ENCODE data around the gene TRIO.

TRIO gene

DNA sequence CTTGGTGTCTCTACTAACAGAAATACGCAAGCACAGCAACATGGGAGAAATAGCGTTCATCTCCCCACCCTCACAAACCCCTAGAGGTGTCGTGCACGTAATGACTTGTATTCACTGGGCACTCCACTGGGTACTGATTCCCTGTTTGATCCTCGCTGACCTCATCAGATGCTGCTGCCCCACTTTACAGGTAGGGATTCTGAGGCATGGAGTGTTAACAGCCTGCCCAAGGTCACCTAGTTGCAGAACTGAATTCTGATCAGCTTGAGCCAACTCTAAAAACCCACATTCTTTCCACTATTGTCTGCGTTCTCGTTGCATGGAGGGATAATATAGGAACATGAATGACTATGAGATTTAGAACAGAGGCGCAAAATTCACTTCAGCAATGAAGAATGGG, 96.3 kb downstream of the TRIO start:
- Mint-ChIP-seq H3K4me1 (peaks cover 28% of the 10 kb centered on the region), H3K4me3 (no peak overlapping the region), H3K27ac (no peak overlapping the region), H3K9me3 (no peaks in the 10 kb centered on the region), H3K27me3 (no peaks in the 10 kb centered on the region), H3K36me3 (no peaks in the 10 kb centered on the region)
- DNase-seq (ENCODE audit: low spot score in 2 of 2), result no peak
- ATAC-seq (ENCODE audit: low read depth), result no peak

DNA sequence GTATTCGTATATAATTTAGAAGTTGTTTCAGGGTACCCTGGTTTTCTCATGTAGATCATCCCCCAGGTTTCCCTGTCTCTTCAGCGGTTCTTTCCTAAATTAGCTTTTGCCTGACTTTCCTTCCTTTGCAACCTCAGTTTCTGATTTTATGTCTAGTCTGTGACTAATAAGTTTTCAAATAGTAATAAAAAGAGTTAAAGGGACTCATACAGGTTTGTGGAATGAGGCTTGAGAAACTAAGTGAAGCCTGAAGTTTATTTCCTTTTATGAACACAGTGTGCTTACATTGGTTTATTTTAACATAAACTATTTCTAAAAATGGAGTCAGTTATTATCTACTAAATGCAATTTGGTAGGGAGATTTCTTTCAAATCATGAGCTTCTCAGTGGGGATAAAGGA, 96.8 kb downstream of the TRIO start:
- DNase-seq (ENCODE audit: low spot score in 2 of 2) (no peak), ATAC-seq (ENCODE audit: low read depth) (no peak)
- peaks cover 32% of the 10 kb centered on the region for H3K4me1 Mint-ChIP-seq
- no peaks in the 10 kb centered on the region for H3K27me3 Mint-ChIP-seq
- H3K4me3 Mint-ChIP-seq, result no peak overlapping the region
- H3K27ac Mint-ChIP-seq, result peak overlapping the region; percentile 12
- no peaks in the 10 kb centered on the region for H3K36me3 Mint-ChIP-seq
- no peaks in the 10 kb centered on the region for H3K9me3 Mint-ChIP-seq

DNA sequence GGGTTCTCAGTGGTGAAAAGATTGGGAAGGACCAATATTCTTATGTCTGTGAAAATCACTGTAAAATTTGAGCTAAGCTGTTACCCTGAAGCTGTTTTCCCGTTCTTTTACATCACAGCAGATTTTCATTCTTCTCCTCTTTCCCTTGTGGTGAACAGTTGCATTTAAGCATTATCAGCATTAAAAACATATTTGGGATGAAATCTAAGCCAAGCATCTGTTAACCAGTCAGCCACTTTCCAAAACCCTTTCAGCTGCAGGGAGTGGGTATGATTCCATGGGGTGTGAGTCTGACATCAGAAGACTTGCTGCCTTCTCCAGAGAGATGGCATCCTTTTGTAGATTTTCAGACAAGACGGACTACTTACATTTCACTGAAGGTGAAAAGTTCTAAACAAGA, 97.2 kb downstream of the TRIO start:
- Mint-ChIP-seq H3K36me3 (no peaks in the 10 kb centered on the region), H3K27me3 (no peaks in the 10 kb centered on the region), H3K27ac (peak overlapping the region; percentile 12), H3K4me1 (peaks cover 33% of the 10 kb centered on the region), H3K4me3 (no peak overlapping the region), H3K9me3 (no peaks in the 10 kb centered on the region)
- DNase-seq (ENCODE audit: low spot score in 2 of 2), result no peak
- no peak for ATAC-seq (ENCODE audit: low read depth)

DNA sequence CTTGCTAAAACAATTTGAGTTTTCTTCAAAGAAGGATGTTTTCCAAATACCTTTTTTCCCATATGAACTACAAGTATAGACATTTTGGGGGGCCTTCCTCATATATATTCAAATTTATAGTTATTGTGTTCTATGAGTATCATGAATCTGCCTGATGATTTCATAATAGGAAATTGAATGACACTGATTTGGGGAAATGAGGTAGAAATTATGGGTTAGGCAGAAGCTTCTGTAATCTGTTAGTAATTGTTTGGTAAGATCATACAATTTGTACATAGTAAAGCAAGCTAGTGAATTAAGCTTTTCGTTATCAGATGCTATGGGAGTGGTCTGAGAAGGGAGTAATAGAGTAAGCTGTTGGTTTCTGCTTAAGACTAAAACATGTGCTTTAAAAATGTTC, 98.0 kb downstream of the TRIO start:
- no peak for DNase-seq (ENCODE audit: low spot score in 2 of 2)
- Mint-ChIP-seq H3K27me3 (no peaks in the 10 kb centered on the region), H3K4me3 (no peak overlapping the region), H3K27ac (no peak overlapping the region), H3K4me1 (peaks cover 33% of the 10 kb centered on the region), H3K9me3 (no peaks in the 10 kb centered on the region), H3K36me3 (no peaks in the 10 kb centered on the region)
- no peak for ATAC-seq (ENCODE audit: low read depth)

DNA sequence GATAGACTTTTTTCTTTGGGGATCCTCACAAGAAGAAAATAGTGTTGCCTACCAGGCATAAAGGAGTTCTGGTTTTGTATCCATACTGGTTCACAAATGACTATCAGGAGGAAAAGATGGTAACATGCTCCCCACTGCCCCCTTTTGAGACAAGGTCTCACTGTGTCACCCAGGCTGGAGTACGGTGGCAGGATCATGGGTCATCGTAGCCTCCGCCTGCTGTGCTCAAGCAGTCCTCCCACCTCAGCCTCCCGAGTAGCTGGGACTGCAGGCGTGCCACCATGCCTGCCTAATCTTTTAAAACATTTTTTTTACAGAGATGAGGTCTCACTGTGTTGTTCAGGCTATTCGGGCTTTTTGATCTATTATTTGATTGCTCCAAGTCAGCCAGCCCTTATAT, 99.3 kb downstream of the TRIO start:
- H3K27me3 Mint-ChIP-seq, result no peaks in the 10 kb centered on the region
- ATAC-seq (ENCODE audit: low read depth), result no peak
- no peak overlapping the region for H3K27ac Mint-ChIP-seq
- peaks cover 34% of the 10 kb centered on the region for H3K4me1 Mint-ChIP-seq
- H3K4me3 Mint-ChIP-seq, result no peak overlapping the region
- H3K9me3 Mint-ChIP-seq, result no peaks in the 10 kb centered on the region
- no peaks in the 10 kb centered on the region for H3K36me3 Mint-ChIP-seq
- DNase-seq (ENCODE audit: low spot score in 2 of 2), result no peak

DNA sequence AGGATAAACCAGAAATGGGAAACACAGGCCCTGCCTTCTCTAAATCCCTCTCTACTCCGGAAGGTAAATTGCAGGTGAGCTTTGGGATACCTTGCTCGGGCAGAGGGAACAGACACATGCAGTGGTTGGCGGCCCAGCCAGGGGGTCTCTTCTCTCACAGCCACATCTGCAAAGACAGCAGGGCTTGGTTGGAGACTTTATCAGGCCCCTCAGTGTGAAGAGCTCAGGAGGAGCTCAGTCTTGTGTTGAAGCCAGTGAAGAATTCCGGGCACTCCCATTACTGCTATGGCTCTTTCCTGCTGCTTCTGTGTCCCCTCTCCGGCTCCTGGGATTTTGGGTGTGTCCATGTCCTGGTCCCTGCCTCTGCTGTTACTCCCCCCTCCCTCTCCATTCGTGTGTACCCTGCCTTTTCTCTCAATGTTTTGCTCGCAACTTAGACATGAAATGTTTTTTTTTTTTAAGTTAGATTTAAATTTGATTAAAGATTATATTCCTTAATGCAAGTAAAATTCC, 99.8 kb downstream of the TRIO start:
- H3K36me3 Mint-ChIP-seq, result no peaks in the 10 kb centered on the region
- H3K4me1 Mint-ChIP-seq, result peaks cover 34% of the 10 kb centered on the region
- H3K4me3 Mint-ChIP-seq, result no peak overlapping the region
- no peaks in the 10 kb centered on the region for H3K9me3 Mint-ChIP-seq
- no peak overlapping the region for H3K27ac Mint-ChIP-seq
- DNase-seq (ENCODE audit: low spot score in 2 of 2), result no peak
- no peaks in the 10 kb centered on the region for H3K27me3 Mint-ChIP-seq
- ATAC-seq (ENCODE audit: low read depth), result no peak

DNA sequence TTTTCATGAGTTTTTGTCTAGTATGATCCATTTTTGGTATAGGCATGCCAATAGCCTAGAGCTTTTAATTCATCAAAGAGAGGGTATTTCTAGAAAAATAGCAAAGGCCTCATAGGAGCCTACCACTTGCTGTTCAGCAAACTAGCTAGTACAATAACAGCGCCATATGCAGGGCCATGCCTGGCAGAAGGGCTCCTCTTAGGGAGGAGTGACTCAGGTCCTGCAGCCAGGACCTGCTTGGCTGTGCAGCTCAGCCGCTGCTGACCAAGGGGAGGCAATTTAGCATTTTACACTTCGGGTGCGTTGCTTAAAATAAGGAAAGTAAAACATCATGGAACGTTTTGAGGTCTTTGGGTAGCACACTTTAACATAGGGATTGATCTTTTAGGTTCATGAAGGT, 100.6 kb downstream of the TRIO start:
- H3K27me3 Mint-ChIP-seq, result no peaks in the 10 kb centered on the region
- DNase-seq (ENCODE audit: low spot score in 2 of 2), result no peak
- H3K9me3 Mint-ChIP-seq, result no peaks in the 10 kb centered on the region
- peaks cover 37% of the 10 kb centered on the region for H3K4me1 Mint-ChIP-seq
- ATAC-seq (ENCODE audit: low read depth), result no peak
- no peak overlapping the region for H3K27ac Mint-ChIP-seq
- H3K36me3 Mint-ChIP-seq, result no peaks in the 10 kb centered on the region
- no peak overlapping the region for H3K4me3 Mint-ChIP-seq

DNA sequence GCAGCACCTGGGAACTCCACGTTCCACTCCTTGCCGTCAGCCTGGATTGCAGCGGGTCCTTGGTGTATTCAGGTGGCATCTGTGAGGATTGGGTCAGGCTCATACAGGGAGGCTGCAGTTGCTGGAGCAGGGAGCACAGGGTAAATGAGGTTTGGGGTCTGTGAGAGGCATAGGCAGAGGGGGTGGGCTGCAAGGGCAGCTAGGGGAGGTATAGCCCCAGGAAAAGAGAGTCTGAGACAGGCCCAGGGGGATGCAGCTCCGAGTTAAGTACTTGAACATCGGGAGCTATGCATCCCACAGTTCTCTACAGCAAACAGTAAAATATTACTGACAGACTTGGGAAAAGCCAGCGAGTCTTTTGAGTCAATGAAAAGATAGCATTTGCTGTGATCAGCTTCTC, 101.6 kb downstream of the TRIO start:
- peak overlapping the region; percentile 12 for H3K4me3 Mint-ChIP-seq
- peaks cover 40% of the 10 kb centered on the region for H3K4me1 Mint-ChIP-seq
- H3K27ac Mint-ChIP-seq, result peak overlapping the region; percentile 45
- H3K9me3 Mint-ChIP-seq, result no peaks in the 10 kb centered on the region
- ATAC-seq (ENCODE audit: low read depth) (no peak), DNase-seq (ENCODE audit: low spot score in 2 of 2) (no peak)
- H3K27me3 Mint-ChIP-seq, result no peaks in the 10 kb centered on the region
- no peaks in the 10 kb centered on the region for H3K36me3 Mint-ChIP-seq

DNA sequence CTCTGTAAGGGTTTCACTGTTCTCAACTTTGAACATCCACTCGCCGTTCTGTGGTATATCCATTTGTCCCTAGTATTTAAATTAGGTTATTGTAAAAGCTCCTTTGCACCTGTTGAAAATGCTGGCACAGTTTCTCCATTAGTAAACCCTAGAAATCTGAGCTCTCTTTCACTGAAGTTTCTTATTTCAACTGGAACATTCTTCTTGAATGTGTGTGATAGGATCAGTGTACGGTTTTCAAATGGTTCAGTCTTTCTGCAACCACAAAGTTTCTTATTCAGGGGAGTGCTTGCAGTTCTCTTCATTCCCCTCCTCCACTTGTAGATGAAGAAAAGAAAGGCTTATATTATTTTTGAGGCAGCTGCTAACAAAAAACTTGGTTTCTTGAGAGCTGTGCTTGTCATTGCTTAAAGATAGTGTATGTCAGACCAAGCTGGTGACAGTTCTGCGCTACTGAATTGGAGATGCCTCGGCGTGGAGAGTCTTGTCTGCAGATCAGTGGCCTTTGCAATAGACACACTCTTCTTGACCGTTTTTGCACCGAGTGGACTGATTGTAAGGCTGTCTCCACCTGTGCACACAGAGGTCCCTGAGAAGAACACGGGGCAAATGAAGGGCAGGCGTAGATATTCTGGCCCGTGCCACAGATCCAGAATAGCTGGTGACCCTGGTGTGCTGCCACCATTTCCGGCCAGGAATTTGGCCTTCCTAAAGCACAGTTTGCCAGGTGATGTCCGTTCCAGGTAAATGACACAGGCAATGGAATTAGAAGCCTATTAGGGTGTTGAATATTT, 102.2 kb downstream of the TRIO start:
- peak overlapping the region; percentile 17 for H3K27ac Mint-ChIP-seq
- H3K4me1 Mint-ChIP-seq, result peaks cover 41% of the 10 kb centered on the region
- no peaks in the 10 kb centered on the region for H3K27me3 Mint-ChIP-seq
- DNase-seq (ENCODE audit: low spot score in 2 of 2), result no peak
- no peak for ATAC-seq (ENCODE audit: low read depth)
- H3K36me3 Mint-ChIP-seq, result no peaks in the 10 kb centered on the region
- H3K4me3 Mint-ChIP-seq, result no peak overlapping the region
- H3K9me3 Mint-ChIP-seq, result no peaks in the 10 kb centered on the region

DNA sequence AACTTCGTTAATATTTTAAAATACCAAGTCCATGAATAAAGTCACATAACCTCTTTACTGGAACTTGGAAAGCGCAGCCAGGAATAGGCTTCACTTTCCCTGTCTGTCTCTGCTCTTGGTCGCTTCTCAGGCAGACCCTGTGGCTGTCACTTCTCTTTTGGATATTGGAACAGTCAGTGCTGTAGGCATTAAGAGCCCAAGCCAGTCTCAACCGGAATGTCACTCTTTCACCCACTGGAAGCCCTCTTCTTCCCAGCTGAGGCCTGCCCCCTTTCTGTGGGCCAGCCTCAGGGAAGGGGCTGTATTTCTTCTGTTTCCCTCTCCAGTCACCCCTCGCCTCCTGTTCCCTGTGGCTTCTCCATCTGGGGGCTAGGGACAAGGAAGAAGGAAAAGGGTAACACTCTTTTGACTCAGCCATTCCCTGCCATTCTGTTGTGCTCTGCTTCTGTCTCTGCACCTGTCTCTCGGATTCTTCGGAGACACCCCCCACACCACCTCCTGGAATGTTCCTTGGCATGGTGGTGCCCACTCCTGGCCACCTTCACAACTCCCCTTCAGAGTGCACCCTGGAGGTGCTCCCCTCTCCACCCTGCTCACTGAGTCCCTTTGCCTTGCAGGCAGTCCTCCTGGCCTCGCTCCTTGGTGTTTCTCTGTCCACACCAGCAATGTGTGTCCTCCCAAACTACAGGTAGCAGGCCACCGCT, 103.4 kb downstream of the TRIO start:
- Mint-ChIP-seq H3K9me3 (no peaks in the 10 kb centered on the region), H3K4me1 (peaks cover 50% of the 10 kb centered on the region), H3K27ac (peak overlapping the region; percentile 28), H3K4me3 (peak overlapping the region; percentile 1), H3K36me3 (no peaks in the 10 kb centered on the region), H3K27me3 (no peaks in the 10 kb centered on the region)
- ATAC-seq (ENCODE audit: low read depth) (no peak), DNase-seq (ENCODE audit: low spot score in 2 of 2) (no peak)

DNA sequence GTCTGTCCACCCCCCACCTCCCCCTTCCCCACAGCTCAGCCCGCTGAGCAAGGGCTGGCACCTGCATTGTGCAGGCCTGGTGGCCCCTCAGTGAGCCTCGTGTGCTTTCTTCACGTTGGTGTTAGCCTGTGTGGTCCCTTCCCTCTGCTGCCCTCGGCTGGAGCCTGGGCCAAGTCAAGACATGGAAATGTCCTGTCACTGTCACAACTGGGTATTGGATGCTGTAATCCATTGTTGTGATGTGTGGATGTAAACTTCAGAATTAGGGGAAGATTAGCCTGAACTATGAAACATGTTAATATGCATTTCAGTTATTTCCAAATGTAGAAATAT, 103.9 kb downstream of the TRIO start:
- peaks cover 55% of the 10 kb centered on the region for H3K4me1 Mint-ChIP-seq
- ATAC-seq (ENCODE audit: low read depth), result no peak
- no peaks in the 10 kb centered on the region for H3K9me3 Mint-ChIP-seq

DNA sequence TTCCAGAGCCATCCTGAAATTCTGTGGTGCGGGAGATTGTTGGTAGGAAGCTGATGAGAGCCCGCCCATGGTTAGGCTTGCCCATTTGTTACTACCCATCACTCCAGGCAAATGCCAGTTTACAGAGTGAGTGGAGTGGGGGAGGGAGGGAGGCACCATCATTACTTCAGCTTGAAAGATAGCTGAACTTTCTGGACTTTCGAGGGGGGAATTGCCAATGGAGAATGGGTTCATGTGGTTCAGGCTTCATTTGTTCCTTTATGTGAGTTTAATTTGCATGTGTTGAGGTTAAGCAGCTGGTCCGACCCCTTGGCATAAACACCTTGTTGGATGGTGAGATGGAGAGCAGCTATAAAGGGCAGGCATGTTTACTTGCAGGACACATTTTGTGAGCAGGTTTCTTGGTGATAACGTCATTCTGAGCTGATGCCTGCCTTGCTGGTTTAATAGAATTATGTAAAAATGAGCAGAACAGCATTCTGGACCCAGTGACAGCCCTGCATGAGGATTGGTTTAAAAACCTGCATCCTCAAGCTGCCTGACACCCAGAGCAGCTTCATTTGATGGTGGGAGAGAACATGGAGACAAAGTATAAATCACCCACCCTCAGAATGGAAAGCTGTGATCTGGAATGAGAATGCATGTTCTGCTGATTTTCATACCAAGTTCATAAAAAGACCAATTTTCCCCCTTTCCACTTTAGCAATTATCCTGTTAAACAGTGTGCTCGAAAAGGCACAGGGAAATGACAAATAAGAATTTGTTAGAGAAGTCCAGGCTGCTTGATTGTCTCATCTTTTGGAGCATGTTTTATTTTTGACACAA, 106.3 kb downstream of the TRIO start:
- peaks cover 59% of the 10 kb centered on the region for H3K4me1 Mint-ChIP-seq
- H3K36me3 Mint-ChIP-seq, result no peaks in the 10 kb centered on the region
- DNase-seq (ENCODE audit: low spot score in 2 of 2), result no peak
- no peaks in the 10 kb centered on the region for H3K9me3 Mint-ChIP-seq
- H3K4me3 Mint-ChIP-seq, result peak overlapping the region; percentile 41
- H3K27me3 Mint-ChIP-seq, result no peaks in the 10 kb centered on the region
- ATAC-seq (ENCODE audit: low read depth), result peak; percentile 18
- H3K27ac Mint-ChIP-seq, result peak overlapping the region; percentile 89

More for the DNA sequence above, 103.9 kb downstream of the TRIO start:
- Mint-ChIP-seq H3K4me3 (no peak overlapping the region), H3K27ac (peak overlapping the region; percentile 28), H3K36me3 (no peaks in the 10 kb centered on the region), H3K27me3 (no peaks in the 10 kb centered on the region)
- DNase-seq (ENCODE audit: low spot score in 2 of 2), result no peak

DNA sequence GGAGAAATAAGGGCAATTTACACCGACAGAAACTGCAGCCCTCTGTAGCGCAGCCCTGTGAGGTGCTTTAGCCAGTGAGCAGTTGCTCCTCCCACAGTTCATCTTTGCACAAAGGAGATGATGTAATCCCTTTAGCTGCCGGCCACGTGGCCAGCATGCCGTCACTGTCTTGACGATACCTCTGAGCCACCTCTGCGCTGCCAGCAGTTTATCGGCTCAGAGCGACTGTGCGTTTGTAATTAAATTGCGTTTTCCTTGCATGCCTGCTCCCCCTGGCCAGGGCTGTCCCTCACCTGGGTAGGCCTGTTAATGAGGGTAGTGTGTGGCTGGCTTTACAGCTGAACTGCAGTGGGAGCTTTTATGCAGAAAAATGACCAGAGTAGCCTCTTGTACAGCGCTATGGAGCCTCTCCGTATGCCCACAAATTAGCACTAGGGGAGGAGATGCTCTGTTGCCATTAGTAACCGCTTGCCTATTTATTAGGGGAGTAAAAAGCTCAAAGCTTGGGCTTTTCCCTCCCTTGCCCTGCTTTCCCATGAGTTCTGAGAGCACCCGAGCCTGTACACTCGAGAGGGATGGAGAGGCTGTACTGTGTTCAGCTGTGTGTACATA, 107.0 kb downstream of the TRIO start:
- DNase-seq (ENCODE audit: low spot score in 2 of 2), result no peak
- Mint-ChIP-seq H3K36me3 (peaks cover 5% of the 10 kb centered on the region), H3K4me3 (peak overlapping the region; percentile 34), H3K27ac (peak overlapping the region; percentile 89), H3K4me1 (peaks cover 55% of the 10 kb centered on the region), H3K27me3 (no peaks in the 10 kb centered on the region), H3K9me3 (no peaks in the 10 kb centered on the region)
- ATAC-seq (ENCODE audit: low read depth), result peak; percentile 71

Data from memory B cell (primary cell).